GM21367 (cell line): Measurements from ENCODE around the gene EPHA10.
"Not testable (repeated sequence)": the region's sequence is repeated elsewhere in the genome, so short reads cannot be mapped to it uniquely, and the experiment has no call there.

ENCODE experiments used
- ATAC-seq: cut with Tn5 transposase; IDR thresholded peaks from one replicate; pipeline ENCODE4 v1.9.1; 2021; ENCODE audit not compliant: unreplicated experiment

Gene EPHA10

GRCh38 chr1:37717631-37718030 is 47.3 kb downstream of the EPHA10 start:
- ATAC-seq, result no peak

GRCh38 chr1:37716321-37716720 is 48.6 kb downstream of the EPHA10 start:
- no peak for ATAC-seq

GRCh38 chr1:37714689-37715088 is 50.2 kb downstream of the EPHA10 start:
- no peak for ATAC-seq

GRCh38 chr1:37714226-37714625 is 50.7 kb downstream of the EPHA10 start:
- ATAC-seq, result no peak

DNA sequence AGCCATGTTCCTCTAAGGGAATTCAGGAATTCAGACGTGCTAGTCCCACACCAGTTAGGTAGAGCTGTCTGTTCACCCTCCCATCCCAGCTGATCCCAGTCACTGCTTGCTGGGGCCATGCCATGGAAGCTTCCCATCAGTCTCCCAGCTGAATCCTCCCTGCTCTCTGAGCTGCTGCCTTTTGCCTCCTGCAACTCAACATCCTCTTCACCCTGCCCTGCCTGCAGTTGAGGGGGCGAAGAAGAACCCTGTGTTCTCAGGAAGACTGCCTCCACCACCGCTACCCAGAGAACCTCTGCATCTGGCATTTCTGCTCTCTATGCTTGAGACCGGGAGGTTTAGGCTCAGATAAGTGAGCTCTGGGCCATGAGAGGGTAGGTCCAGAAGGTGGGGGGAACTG is 56.4 kb downstream of the EPHA10 start:
- ATAC-seq, result no peak

GRCh38 chr1:37705399-37705798 is 59.5 kb downstream of the EPHA10 start:
- ATAC-seq, result no peak

GRCh38 chr1:37704966-37705365 is 60.0 kb downstream of the EPHA10 start:
- no peak for ATAC-seq

- ATAC-seq, result no peak
Measured at GRCh38 chr1:37703061-37703460, 61.9 kb downstream of the EPHA10 start.

DNA sequence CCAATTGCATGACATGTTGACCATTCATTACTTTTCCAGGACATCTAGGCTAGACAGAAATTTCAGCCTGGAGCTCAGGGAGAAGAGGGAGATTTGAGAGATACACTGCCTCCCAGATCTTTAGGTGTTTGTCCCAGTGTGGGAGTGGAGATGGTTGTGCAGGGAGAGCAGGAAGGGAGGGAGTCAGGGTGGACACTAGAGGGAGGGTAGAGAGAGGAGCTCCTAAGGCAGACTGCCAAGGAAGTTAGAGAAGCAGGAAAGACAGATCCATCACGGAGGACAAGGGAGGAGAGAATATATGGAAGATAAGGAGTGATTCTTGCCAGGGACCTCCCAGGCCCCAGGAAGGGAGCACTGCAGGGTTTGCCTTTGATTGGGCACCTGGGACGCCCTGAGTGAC is 63.9 kb downstream of the EPHA10 start:
- ATAC-seq, result no peak

- no peak for ATAC-seq
Measured at GRCh38 chr1:37699147-37699546, 65.8 kb downstream of the EPHA10 start.

DNA sequence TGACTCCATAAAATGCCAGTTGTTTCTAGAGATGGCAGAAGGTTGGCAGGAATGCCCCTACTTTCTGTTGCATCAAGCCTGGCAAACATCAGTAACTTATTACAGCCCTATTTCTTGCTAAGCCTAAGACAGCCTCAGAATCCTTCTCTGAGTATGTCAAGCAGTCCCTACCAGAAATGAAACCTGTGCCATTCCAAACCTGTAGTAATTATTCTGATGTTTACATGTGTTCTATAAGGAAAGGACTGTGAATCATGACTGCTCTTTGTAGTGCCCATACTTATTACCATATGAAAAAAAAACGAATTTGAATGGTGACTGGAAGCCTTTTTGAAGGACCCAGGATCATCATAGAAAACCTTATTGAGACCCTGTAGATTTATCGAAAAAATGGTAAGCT is 67.2 kb downstream of the EPHA10 start:
- no peak for ATAC-seq

DNA sequence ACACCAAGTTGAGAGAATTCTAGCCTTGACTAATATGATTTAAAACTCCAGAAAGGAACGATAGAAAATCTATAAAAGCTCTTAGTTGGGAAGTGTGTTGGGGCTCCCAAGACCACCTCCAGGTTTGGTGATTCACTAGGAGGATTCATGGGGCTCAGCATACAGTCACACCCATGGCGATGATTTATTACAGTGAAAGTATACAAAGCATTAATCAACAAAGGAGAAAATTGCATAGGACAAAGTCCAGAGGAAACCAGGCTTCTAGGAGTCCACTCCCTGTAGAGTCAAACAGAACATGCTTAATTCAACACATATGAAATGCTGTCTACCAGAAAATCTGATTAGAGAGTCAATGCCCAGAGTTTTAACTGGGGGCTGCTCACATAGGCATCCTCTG is 67.8 kb downstream of the EPHA10 start:
- ATAC-seq, result no peak

DNA sequence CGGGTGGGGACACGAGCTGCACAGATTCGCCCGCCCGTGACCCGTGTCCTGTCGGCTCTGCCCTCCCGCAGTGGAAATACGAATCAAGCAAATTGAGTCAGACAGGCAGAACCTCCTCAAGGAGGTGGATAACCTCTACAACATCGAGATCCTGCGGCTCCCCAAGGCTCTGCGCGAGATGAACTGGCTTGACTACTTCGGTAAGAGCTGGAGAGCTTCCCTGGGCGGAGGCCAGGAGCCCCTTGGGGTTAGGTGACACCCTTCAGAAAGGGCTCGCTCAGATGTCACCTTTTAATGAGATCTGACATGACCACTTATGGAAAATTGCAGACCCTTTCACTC is 72.1 kb downstream of the EPHA10 start:
- no peak for ATAC-seq

GRCh38 chr1:37692078-37692833 is 72.7 kb downstream of the EPHA10 start, which contains the start of gene CDCA8:
Gene CDCA8 (plus strand): TSS chr1:37692516. CDS start chr1:37692691, 175 bp downstream.
- peak; percentile 59 for ATAC-seq

DNA sequence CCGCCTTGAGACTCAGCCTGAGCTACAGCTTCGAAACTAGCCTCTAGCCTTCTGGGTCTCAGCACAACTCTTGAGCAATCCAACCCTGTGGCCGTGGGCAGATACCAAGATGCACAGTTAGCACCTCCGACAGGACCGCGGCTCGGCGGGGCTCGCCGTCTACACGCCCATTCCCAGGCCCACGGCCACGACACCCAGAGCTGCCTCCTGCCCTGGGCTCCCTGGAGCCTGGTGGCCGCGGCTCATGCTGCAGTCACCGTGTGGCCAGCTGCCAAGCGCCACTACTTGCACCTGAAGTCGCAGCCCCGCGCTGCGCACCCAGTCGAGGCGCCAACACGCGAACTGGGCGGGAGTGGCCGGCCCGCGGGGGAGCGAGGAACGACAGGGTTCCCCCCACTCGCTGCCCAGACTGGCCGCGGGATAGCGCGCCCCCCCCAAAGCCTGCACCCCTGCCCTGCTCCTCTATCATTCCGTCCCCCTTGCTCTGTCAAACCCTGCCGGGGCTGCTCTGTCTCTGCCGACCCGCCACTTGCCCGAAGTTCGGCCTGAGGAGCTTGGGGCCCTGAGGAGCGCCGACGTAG is 73.3 kb downstream of the EPHA10 start:
- ATAC-seq, result no peak

DNA sequence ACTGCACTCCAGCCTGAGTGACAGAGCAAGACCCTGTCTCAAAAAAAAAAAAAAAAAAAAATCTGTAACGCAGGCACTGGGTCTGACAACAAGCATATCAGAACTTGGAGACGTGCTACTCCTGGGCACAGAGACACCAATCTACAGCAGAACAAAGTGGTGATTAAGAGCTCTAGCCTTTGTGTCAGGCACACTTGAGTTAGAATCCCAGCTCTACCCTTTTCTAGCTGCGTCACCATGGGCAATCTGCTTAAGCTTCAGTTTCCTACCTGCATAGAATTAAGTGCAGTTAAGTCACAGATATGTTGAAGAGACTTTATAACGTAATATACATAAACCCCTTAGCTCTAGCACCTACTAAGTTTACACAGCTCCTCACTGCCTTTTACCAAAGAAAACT is 76.0 kb downstream of the EPHA10 start:
- no peak for ATAC-seq

DNA sequence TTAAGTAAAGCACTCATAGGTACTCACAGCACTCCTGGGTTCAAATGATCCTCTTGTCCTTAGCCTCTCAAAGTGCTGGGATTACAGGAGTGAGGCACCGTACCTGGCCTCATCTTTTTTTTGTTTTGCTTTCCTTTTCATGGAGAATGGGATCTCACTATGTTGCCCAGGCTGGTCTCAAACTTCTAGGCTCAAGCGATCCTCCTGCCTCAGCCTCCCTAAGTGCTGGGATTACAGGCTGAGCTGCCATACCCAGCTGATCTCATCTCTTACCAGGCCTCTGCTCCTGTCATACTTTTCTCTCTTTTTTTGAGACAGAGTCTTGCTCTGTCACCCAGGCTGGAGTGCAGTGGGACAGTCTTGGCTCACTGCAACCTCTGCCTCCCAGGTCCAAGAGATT is 77.2 kb downstream of the EPHA10 start:
- not testable (repeated sequence) for ATAC-seq

DNA sequence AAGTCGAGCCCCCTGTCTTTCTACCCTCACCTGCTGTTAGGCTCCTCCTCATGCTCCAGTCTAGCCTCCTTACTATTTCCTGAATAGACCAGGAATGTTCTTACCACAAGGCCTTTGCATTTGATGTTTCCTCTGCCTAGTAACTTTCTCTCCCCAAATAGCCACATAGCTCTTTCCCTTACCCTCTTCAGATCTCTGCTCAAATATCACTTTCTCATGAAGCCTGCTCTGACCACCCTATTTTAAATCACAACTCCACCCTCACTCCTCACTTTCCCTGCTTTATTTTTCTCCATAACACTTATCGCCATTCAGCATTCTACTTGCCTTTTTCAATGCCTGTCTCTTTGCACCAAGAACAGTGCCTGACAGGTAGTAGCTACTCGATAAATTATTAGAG is 79.2 kb downstream of the EPHA10 start:
- no peak for ATAC-seq

DNA sequence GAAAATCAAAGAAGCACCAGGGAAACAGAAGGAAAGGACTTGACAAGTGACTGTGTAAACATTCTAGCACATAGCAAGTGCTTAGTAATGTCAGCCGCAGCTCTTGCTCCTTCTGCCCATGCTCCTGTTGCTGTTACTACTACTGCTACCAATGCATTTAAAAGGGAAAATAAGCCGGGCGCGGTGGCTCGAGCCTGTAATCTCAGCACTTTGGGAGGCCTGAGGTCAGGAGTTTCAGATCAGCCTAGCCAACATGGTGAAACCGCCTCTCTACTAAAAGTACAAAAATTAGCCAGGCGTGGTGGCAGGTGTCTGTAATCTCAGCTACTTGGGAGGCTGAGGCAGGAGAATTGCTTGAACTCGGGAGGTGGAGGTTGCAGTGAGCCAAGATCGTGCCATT is 80.7 kb downstream of the EPHA10 start:
- not testable (repeated sequence) for ATAC-seq

DNA sequence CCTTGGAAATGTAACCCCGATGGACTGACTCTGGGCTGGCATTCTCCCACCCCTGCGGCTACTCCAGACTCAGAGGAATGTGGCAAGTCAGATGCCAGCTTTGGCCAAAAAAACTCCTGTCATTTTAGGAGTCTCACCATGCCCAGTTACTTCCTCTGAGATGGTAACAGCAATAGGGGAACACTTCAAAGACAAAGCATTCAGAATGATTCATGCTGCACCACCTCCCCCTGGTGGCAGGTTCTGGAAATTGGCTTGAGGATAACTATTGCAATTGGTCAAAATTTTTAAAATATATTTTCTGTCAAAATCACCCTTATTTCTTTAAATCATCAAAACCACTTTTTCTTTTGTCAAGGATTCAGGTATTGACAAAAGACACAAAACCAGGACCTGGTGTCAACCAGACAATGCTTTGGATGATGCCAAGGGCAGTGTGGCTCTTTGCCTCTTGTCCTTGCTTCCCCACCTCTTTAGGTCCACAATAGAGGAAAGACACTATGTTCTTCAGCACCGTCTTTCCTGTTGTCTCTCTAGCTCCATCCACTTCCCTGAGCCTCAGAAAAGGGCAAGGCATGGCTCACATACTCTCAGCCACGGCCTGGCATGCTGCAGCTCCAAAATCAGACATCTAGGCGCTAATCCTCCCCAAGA is 82.5 kb downstream of the EPHA10 start:
- ATAC-seq, result peak; percentile 45

- ATAC-seq, result no peak
Measured at GRCh38 chr1:37680933-37681332, 84.0 kb downstream of the EPHA10 start.

- no peak for ATAC-seq
Measured at GRCh38 chr1:37677808-37678207, 87.1 kb downstream of the EPHA10 start.

GRCh38 chr1:37677143-37677439 is 87.8 kb downstream of the EPHA10 start:
- no peak for ATAC-seq
